NCI-H774 (cell line): ENCODE data around the gene SLC22A8.
"Not testable (repeated sequence)": the region's sequence is repeated elsewhere in the genome, so short reads cannot be mapped to it uniquely, and the experiment has no call there.

Source experiments
- DNase-seq: peaks from one replicate; lab custom pipeline; 2025; lab: John Stamatoyannopoulos, UW

SLC22A8 gene

GRCh38 chr11:62988276-62988675 is 27.4 kb downstream of the SLC22A8 start:
- DNase-seq = no peak

GRCh38 chr11:62985041-62985750 is 30.4 kb downstream of the SLC22A8 start:
- no peak for DNase-seq

- DNase-seq = no peak
Observed at GRCh38 chr11:62984451-62984991, 31.1 kb downstream of the SLC22A8 start, which contains the start of gene SLC22A6. TSS of gene SLC22A6 (minus strand) at chr11:62984967. CDS start at chr11:62984690, 277 bp downstream.

GRCh38 chr11:62983536-62984199 is 32.0 kb downstream of the SLC22A8 start:
- DNase-seq = no peak

GRCh38 chr11:62981743-62982142 is 33.9 kb downstream of the SLC22A8 start:
- DNase-seq = no peak

- DNase-seq = no peak
Observed at GRCh38 chr11:62980133-62980760, 35.4 kb downstream of the SLC22A8 start.

GRCh38 chr11:62976109-62976508 is 39.5 kb downstream of the SLC22A8 start:
- DNase-seq = no peak

GRCh38 chr11:62974848-62975522 is 40.7 kb downstream of the SLC22A8 start:
- DNase-seq = no peak

- no peak for DNase-seq
Observed at GRCh38 chr11:62965574-62965973, 50.1 kb downstream of the SLC22A8 start.

GRCh38 chr11:62962391-62962790 is 53.2 kb downstream of the SLC22A8 start:
- no peak for DNase-seq

GRCh38 chr11:62961017-62961570 is 54.5 kb downstream of the SLC22A8 start:
- DNase-seq = no peak

GRCh38 chr11:62959422-62959980 is 56.1 kb downstream of the SLC22A8 start:
- no peak for DNase-seq

- DNase-seq = no peak
Observed at GRCh38 chr11:62958547-62959421, 56.9 kb downstream of the SLC22A8 start.

GRCh38 chr11:62957147-62957546 is 58.5 kb downstream of the SLC22A8 start:
- DNase-seq = no peak

GRCh38 chr11:62954478-62954877 is 61.2 kb downstream of the SLC22A8 start:
- DNase-seq = no peak

GRCh38 chr11:62953811-62954210 is 61.8 kb downstream of the SLC22A8 start:
- DNase-seq = no peak

- DNase-seq = no peak
Observed at GRCh38 chr11:62948765-62949320, 66.8 kb downstream of the SLC22A8 start.

GRCh38 chr11:62945538-62945937 is 70.1 kb downstream of the SLC22A8 start:
- not testable (repeated sequence) for DNase-seq
